SH-SY5Y (cell line): ENCODE measurements around the gene TMEM131.

Source experiments
- GATA2 ChIP-seq: IDR thresholded peaks from 2 replicates; pipeline ENCODE4 v1.6.1; 2011; ENCODE audit warnings: mild to moderate bottlenecking, low read depth, low read length
- GATA3 ChIP-seq: IDR thresholded peaks from 2 replicates; pipeline ENCODE4 v1.6.1; 2011; ENCODE audit warnings: low read depth, mild to moderate bottlenecking, low read length, moderate library complexity

Gene TMEM131

GRCh38 chr2:97752342-97753334 is 243.1 kb downstream of the TMEM131 start:
- TF ChIP-seq GATA2 (no peak), GATA3 (no peak)

GRCh38 chr2:97751752-97752151 is 244.0 kb downstream of the TMEM131 start:
- TF ChIP-seq GATA2 (no peak), GATA3 (no peak)

GRCh38 chr2:97750017-97750416 is 245.7 kb downstream of the TMEM131 start:
- TF ChIP-seq GATA3 (no peak), GATA2 (no peak)

GRCh38 chr2:97749581-97749980 is 246.2 kb downstream of the TMEM131 start:
- TF ChIP-seq GATA2 (no peak), GATA3 (no peak)

GRCh38 chr2:97747716-97748115 is 248.0 kb downstream of the TMEM131 start:
- TF ChIP-seq GATA2 (no peak), GATA3 (no peak)

GRCh38 chr2:97747285-97747684 is 248.5 kb downstream of the TMEM131 start:
- TF ChIP-seq GATA3, result no peak
- TF ChIP-seq GATA2, result no peak

GRCh38 chr2:97745474-97746174 is 250.1 kb downstream of the TMEM131 start:
- TF ChIP-seq GATA2 (no peak), GATA3 (no peak)

- TF ChIP-seq GATA2 (no peak), GATA3 (no peak)
These were observed 251.8 kb downstream of the TMEM131 start for GRCh38 chr2:97743913-97744312.

- TF ChIP-seq GATA3, result no peak
- no peak for TF ChIP-seq GATA2
These were observed 253.3 kb downstream of the TMEM131 start for GRCh38 chr2:97742381-97742847.

GRCh38 chr2:97741686-97742085 is 254.1 kb downstream of the TMEM131 start:
- TF ChIP-seq GATA3, result no peak
- no peak for TF ChIP-seq GATA2

- TF ChIP-seq GATA3 (no peak), GATA2 (no peak)
These were observed 254.5 kb downstream of the TMEM131 start for GRCh38 chr2:97741251-97741650.

- TF ChIP-seq GATA2 (no peak), GATA3 (no peak)
These were observed 255.1 kb downstream of the TMEM131 start for GRCh38 chr2:97740590-97741182.

- TF ChIP-seq GATA2 (no peak), GATA3 (no peak)
These were observed 255.9 kb downstream of the TMEM131 start for GRCh38 chr2:97739893-97740245.

GRCh38 chr2:97739020-97739892 is 256.5 kb downstream of the TMEM131 start:
- TF ChIP-seq GATA2 (no peak), GATA3 (no peak)

GRCh38 chr2:97738179-97739019 is 257.3 kb downstream of the TMEM131 start:
- TF ChIP-seq GATA2 (no peak), GATA3 (no peak)
